ENCODE results near the gene OXSR1. TPM values are rescaled to one million over a fixed set of nuclear protein-coding genes. Genes with fewer than 3 reads are reported as not detected.

OXSR1 gene
- total RNA-seq, 5 donors from 2014 or later (not counting 1 experiment from before 2014, with no cell fraction given) = 30.7 to 40.4 (median 37.4) TPM

GRCh38 chr3:38148311-38148882 is 16.9 kb upstream of the OXSR1 start:
- 100% methylated on average over 1 of the region's 5 CpGs for WGBS (ENCODE audit: insufficient coverage)
- H3K4me3 ChIP-seq (ENCODE audit: control insufficient read depth in 1 of 2, extremely low read depth in 1 of 2, low read length in 1 of 2) = no peak overlapping the region
- Mint-ChIP-seq H3K27ac (no peak overlapping the region), H3K9me3 (peaks cover 0 to 20% (median 11%) of the 10 kb centered on the region in 3 donors), H3K4me3 (no peak overlapping the region), H3K27me3 (no peaks in the 10 kb centered on the region), H3K4me1 (peaks cover 21 to 40% (median 29%) of the 10 kb centered on the region in 3 donors), H3K36me3 (no peaks in the 10 kb centered on the region)
- peaks cover 6% of the 10 kb centered on the region for H3K9me3 ChIP-seq
- POLR2A ChIA-PET = interaction anchor here in 1 of 2 donors (0.6 kb wide), 1 partner anchor 64 kb away, joined by 3 read pairs; no protein-coding TSS in a partner anchor
- H3K27ac ChIP-seq (ENCODE audit: low read length) = no peak overlapping the region
- no peaks in the 10 kb centered on the region for H3K27me3 ChIP-seq (replicated peaks in 1 of 2; ENCODE audit: control insufficient read depth in 2 of 2, extremely low read depth in 1 of 2, insufficient read depth in 2 of 2, low read length in 1 of 2)
- H3K36me3 ChIP-seq (ENCODE audit: control insufficient read depth in 2 of 2, extremely low read depth in 1 of 2, insufficient read depth in 1 of 2, low read length in 1 of 2) = no peaks in the 10 kb centered on the region
- DNase-seq = no peak
- H3K4me1 ChIP-seq (ENCODE audit: control insufficient read depth in 1 of 2, extremely low read depth in 1 of 2, insufficient read depth in 2 of 2, low read length in 2 of 2) = peaks cover 0 to 19% of the 10 kb centered on the region in 2 experiments
- no peak for ATAC-seq (replicated peaks in 1 of 4)
- CTCF ChIA-PET = interaction anchor here in 1 of 2 donors (1.3 kb wide), 1 partner anchor 9 kb away, joined by 3 read pairs; no protein-coding TSS in a partner anchor

DNA sequence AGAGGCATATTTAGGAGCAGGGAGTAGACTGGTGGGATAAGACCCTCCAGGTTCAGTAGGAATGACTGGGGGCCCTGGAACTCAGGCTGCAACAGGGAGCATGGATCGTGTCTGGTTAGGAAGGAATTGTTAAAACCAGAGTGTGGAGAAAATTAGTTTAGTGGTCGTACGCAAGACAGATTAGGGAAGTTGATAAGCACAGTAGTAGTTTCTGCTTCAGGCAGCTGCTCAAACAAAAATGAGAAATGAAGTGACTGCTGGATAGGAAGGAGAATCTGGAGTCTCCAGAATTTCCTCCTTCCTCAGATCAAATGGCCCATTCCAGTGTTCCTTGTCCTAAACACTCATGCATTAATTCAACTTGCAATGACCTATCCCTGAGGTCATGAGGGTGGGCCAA is 15.6 kb upstream of the OXSR1 start:
- Histone ChIP-seq H3K27ac (ENCODE audit: low read length) (no peak overlapping the region), H3K9me3 (peaks cover 6% of the 10 kb centered on the region), H3K4me1 (ENCODE audit: control insufficient read depth in 1 of 2, extremely low read depth in 1 of 2, insufficient read depth in 2 of 2, low read length in 2 of 2) (peaks cover 0 to 19% of the 10 kb centered on the region in 2 experiments), H3K4me3 (ENCODE audit: control insufficient read depth in 1 of 2, extremely low read depth in 1 of 2, low read length in 1 of 2) (no peak overlapping the region), H3K27me3 (replicated peaks in 1 of 2; ENCODE audit: control insufficient read depth in 2 of 2, extremely low read depth in 1 of 2, insufficient read depth in 2 of 2, low read length in 1 of 2) (no peaks in the 10 kb centered on the region), H3K36me3 (ENCODE audit: control insufficient read depth in 2 of 2, extremely low read depth in 1 of 2, insufficient read depth in 1 of 2, low read length in 1 of 2) (no peaks in the 10 kb centered on the region)
- ChIA-PET POLR2A (no interaction called here), CTCF (no interaction called here)
- peaks cover 0 to 20% (median 11%) of the 10 kb centered on the region in 3 donors for H3K9me3 Mint-ChIP-seq
- H3K27me3 Mint-ChIP-seq = no peaks in the 10 kb centered on the region
- DNase-seq = no peak
- no peak overlapping the region for H3K4me3 Mint-ChIP-seq
- H3K4me1 Mint-ChIP-seq = peaks cover 21 to 46% (median 29%) of the 10 kb centered on the region in 3 donors
- H3K36me3 Mint-ChIP-seq = no peaks in the 10 kb centered on the region
- WGBS (ENCODE audit: insufficient coverage) = 46% methylated on average over 3 of the region's 3 CpGs
- H3K27ac Mint-ChIP-seq = peak overlapping the region; percentile 83
- no peak for ATAC-seq (replicated peaks in 1 of 4)

DNA sequence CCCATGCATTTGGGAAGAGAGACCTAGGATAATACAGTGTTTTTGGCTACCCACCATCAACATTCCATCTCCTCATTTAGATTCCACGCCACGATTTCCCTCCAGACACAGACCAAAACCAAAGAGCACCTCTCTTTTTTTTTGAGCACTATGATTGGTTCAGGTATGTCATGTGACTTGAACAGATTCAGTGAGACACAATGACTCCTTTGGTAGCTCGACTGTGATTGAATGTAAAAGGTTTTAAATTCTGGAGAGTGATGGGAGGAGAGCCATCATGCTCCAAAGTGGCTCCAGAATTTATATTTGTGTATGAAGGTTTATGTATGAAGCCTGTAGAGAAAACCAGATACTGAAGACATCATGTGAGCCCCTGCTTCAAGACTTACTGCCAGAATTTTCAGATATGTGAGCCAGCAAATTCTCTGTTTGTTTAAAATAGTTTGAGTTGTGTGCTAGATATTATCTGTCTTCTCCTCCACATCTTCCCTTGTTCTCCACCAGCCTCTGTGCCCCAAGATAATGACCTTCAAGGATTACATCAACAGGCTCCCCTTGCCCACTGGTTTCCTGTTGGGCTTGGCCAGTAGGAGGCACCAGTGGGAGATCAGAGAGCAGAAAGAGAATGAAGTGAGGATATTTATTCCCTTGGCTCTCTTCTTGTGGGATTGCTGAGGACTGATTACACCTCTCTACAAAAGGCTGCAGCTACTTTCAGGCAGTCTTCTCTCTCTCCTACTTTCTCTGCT is 14.4 kb upstream of the OXSR1 start:
- peaks cover 0 to 19% of the 10 kb centered on the region in 2 experiments for H3K4me1 ChIP-seq (ENCODE audit: control insufficient read depth in 1 of 2, extremely low read depth in 1 of 2, insufficient read depth in 2 of 2, low read length in 2 of 2)
- H3K27me3 ChIP-seq (replicated peaks in 1 of 2; ENCODE audit: control insufficient read depth in 2 of 2, extremely low read depth in 1 of 2, insufficient read depth in 2 of 2, low read length in 1 of 2) = no peaks in the 10 kb centered on the region
- no peak overlapping the region for H3K4me3 ChIP-seq (ENCODE audit: control insufficient read depth in 1 of 2, extremely low read depth in 1 of 2, low read length in 1 of 2)
- H3K27ac ChIP-seq (ENCODE audit: low read length) = peak overlapping the region; percentile 59
- CTCF ChIA-PET = no interaction called here
- H3K36me3 ChIP-seq (ENCODE audit: control insufficient read depth in 2 of 2, extremely low read depth in 1 of 2, insufficient read depth in 1 of 2, low read length in 1 of 2) = no peaks in the 10 kb centered on the region
- Mint-ChIP-seq H3K4me1 (peaks cover 21 to 46% (median 29%) of the 10 kb centered on the region in 3 donors), H3K9me3 (peaks cover 0 to 14% (median 7%) of the 10 kb centered on the region in 3 donors), H3K27ac (peak overlapping the region; percentile 81 to 90), H3K36me3 (no peaks in the 10 kb centered on the region), H3K4me3 (no peak overlapping the region), H3K27me3 (no peaks in the 10 kb centered on the region)
- POLR2A ChIA-PET = no interaction called here
- no peak for DNase-seq
- no CpG with 5 or more reads among the region's 3 CpGs for WGBS (ENCODE audit: insufficient coverage)
- H3K9me3 ChIP-seq = peaks cover 6% of the 10 kb centered on the region
- no peak for ATAC-seq (replicated peaks in 1 of 4)

GRCh38 chr3:38151667-38152265 is 13.6 kb upstream of the OXSR1 start:
- ChIA-PET CTCF (no interaction called here), POLR2A (interaction anchor here in 1 of 2 donors (0.7 kb wide), 1 partner anchor 1363 kb away, joined by 4 read pairs; no protein-coding TSS in a partner anchor)
- Histone ChIP-seq H3K36me3 (ENCODE audit: control insufficient read depth in 2 of 2, extremely low read depth in 1 of 2, insufficient read depth in 1 of 2, low read length in 1 of 2) (no peaks in the 10 kb centered on the region), H3K27ac (ENCODE audit: low read length) (peak overlapping the region; percentile 59), H3K27me3 (replicated peaks in 1 of 2; ENCODE audit: control insufficient read depth in 2 of 2, extremely low read depth in 1 of 2, insufficient read depth in 2 of 2, low read length in 1 of 2) (no peaks in the 10 kb centered on the region), H3K9me3 (peaks cover 2% of the 10 kb centered on the region), H3K4me1 (ENCODE audit: control insufficient read depth in 1 of 2, extremely low read depth in 1 of 2, insufficient read depth in 2 of 2, low read length in 2 of 2) (peaks cover 0 to 19% of the 10 kb centered on the region in 2 experiments), H3K4me3 (ENCODE audit: control insufficient read depth in 1 of 2, extremely low read depth in 1 of 2, low read length in 1 of 2) (no peak overlapping the region)
- Mint-ChIP-seq H3K9me3 (peaks cover 0 to 6% (median 2%) of the 10 kb centered on the region in 3 donors), H3K4me3 (no peak overlapping the region), H3K27ac (peak overlapping the region; percentile 81 to 90), H3K27me3 (no peaks in the 10 kb centered on the region), H3K36me3 (no peaks in the 10 kb centered on the region), H3K4me1 (peaks cover 21 to 46% (median 29%) of the 10 kb centered on the region in 3 donors)
- DNase-seq = peak in 2 of 35 experiments; percentile 19 to 49
- peak; percentile 55 to 84 (median 76) for ATAC-seq (replicated peaks in 1 of 4)
- whole genome bisulfite sequencing (ENCODE audit: insufficient coverage) = no CpG with 5 or more reads among the region's 3 CpGs

- Mint-ChIP-seq H3K27ac (peak overlapping the region; percentile 65 to 71), H3K36me3 (no peaks in the 10 kb centered on the region), H3K9me3 (peaks cover 0 to under 1% (median 0%) of the 10 kb centered on the region in 3 donors), H3K27me3 (no peaks in the 10 kb centered on the region), H3K4me1 (peaks cover 21 to 43% (median 29%) of the 10 kb centered on the region in 3 donors), H3K4me3 (no peak overlapping the region)
- no peaks in the 10 kb centered on the region for H3K36me3 ChIP-seq (ENCODE audit: control insufficient read depth in 2 of 2, extremely low read depth in 1 of 2, insufficient read depth in 1 of 2, low read length in 1 of 2)
- WGBS (ENCODE audit: insufficient coverage) = 94% methylated on average over 2 of the region's 2 CpGs
- H3K4me3 ChIP-seq (ENCODE audit: control insufficient read depth in 1 of 2, extremely low read depth in 1 of 2, low read length in 1 of 2) = no peak overlapping the region
- CTCF ChIA-PET = no interaction called here
- no peak for DNase-seq
- H3K27ac ChIP-seq (ENCODE audit: low read length) = peak overlapping the region; percentile 2
- H3K4me1 ChIP-seq (ENCODE audit: control insufficient read depth in 1 of 2, extremely low read depth in 1 of 2, insufficient read depth in 2 of 2, low read length in 2 of 2) = peaks cover 0 to 19% of the 10 kb centered on the region in 2 experiments
- H3K9me3 ChIP-seq = no peaks in the 10 kb centered on the region
- no peaks in the 10 kb centered on the region for H3K27me3 ChIP-seq (replicated peaks in 1 of 2; ENCODE audit: control insufficient read depth in 2 of 2, extremely low read depth in 1 of 2, insufficient read depth in 2 of 2, low read length in 1 of 2)
- POLR2A ChIA-PET = no interaction called here
- no peak for ATAC-seq (replicated peaks in 1 of 4)
These were observed 12.7 kb upstream of the OXSR1 start for GRCh38 chr3:38152609-38153008.

GRCh38 chr3:38153221-38153620 is 12.1 kb upstream of the OXSR1 start:
- peaks cover 15 to 39% (median 27%) of the 10 kb centered on the region in 3 donors for H3K4me1 Mint-ChIP-seq
- H3K36me3 Mint-ChIP-seq = no peaks in the 10 kb centered on the region
- ATAC-seq (replicated peaks in 1 of 4) = no peak
- ChIA-PET CTCF (interaction anchor here in 1 of 2 donors (1.0 kb wide), 1 partner anchor 10 kb away, joined by 4 read pairs; no protein-coding TSS in a partner anchor), POLR2A (no interaction called here)
- H3K27ac Mint-ChIP-seq = no peak overlapping the region
- Histone ChIP-seq H3K27ac (ENCODE audit: low read length) (no peak overlapping the region), H3K27me3 (replicated peaks in 1 of 2; ENCODE audit: control insufficient read depth in 2 of 2, extremely low read depth in 1 of 2, insufficient read depth in 2 of 2, low read length in 1 of 2) (no peaks in the 10 kb centered on the region), H3K9me3 (no peaks in the 10 kb centered on the region), H3K36me3 (ENCODE audit: control insufficient read depth in 2 of 2, extremely low read depth in 1 of 2, insufficient read depth in 1 of 2, low read length in 1 of 2) (no peaks in the 10 kb centered on the region), H3K4me1 (ENCODE audit: control insufficient read depth in 1 of 2, extremely low read depth in 1 of 2, insufficient read depth in 2 of 2, low read length in 2 of 2) (peaks cover 0 to 19% of the 10 kb centered on the region in 2 experiments), H3K4me3 (ENCODE audit: control insufficient read depth in 1 of 2, extremely low read depth in 1 of 2, low read length in 1 of 2) (no peak overlapping the region)
- no CpG with 5 or more reads among the region's 2 CpGs for WGBS (ENCODE audit: insufficient coverage)
- H3K9me3 Mint-ChIP-seq = no peaks in the 10 kb centered on the region
- H3K4me3 Mint-ChIP-seq = no peak overlapping the region
- H3K27me3 Mint-ChIP-seq = no peaks in the 10 kb centered on the region
- no peak for DNase-seq
